SK-N-SH (cell line): ENCODE results near the gene WDR87. TPM values are rescaled to one million over a fixed set of nuclear protein-coding genes. Genes with fewer than 3 reads are reported as not detected.

ENCODE experiments used
- CTCF ChIA-PET: fragments of 300-600, 350-600 bp; formaldehyde crosslinking; extraction: SDS; loops from one replicate; lab custom pipeline; 2021; lab: Yijun Ruan, JAX
- POLR2A ChIA-PET: fragments of 350-600 bp; sonication (Branson Sonifier 250); formaldehyde crosslinking; extraction: SDS; loops from one replicate; lab custom pipeline; 2020; ENCODE audit warnings: antibody characterized with exemption, inconsistent platforms; lab: Yijun Ruan, JAX
- DNase-seq: peaks from one replicate; pipeline ENCODE4 v3.0.0; 2012
- H2AFZ ChIP-seq: fragments of 200-600 bp; sonication (generic); 2 replicates; pipeline ENCODE4 v1.8.1; 2016; ENCODE audit warnings: antibody characterized with exemption, mild to moderate bottlenecking, low read depth
- H3F3A ChIP-seq: fragments of 200-600 bp; sonication (generic); replicated peaks from 2 replicates; pipeline ENCODE3; 2016; ENCODE audit warnings: antibody characterized with exemption, mild to moderate bottlenecking; ENCODE audit not compliant: insufficient read depth
- H3K27ac ChIP-seq, 2 experiments: fragments of 200-500 bp in 1 of 2; fragments of 200-600 bp in 1 of 2; sonication (Bioruptor generic) in 1 of 2; sonication (generic), shearing (Covaris generic) in 1 of 2; 2 replicates each; pipeline versions ENCODE4 v1.5.1 to v1.6.1; 2014 to 2016; ENCODE audit warnings: low read depth in 2 of 2, inconsistent platforms in 1 of 2, low read length in 1 of 2, mild to moderate bottlenecking in 1 of 2, mixed read lengths in 1 of 2
- H3K27me3 ChIP-seq: fragments of 200-600 bp; sonication (generic), shearing (Covaris generic); 2 replicates; pipeline ENCODE4 v1.6.1; 2016; ENCODE audit warnings: mixed run types; ENCODE audit not compliant: insufficient read depth
- H3K36me3 ChIP-seq, 2 experiments: fragments of 200-500 bp in 1 of 2; fragments of 200-600 bp in 1 of 2; sonication (Bioruptor generic) in 1 of 2; sonication (generic) in 1 of 2; replicated peaks in 1 of 2; 2 replicates each; pipeline versions ENCODE3 to v1.5.1; 2014 to 2016; ENCODE audit warnings: low read length in 1 of 2, mild to moderate bottlenecking in 1 of 2; ENCODE audit not compliant: insufficient read depth in 2 of 2, control insufficient read depth in 1 of 2
- H3K4me1 ChIP-seq, 2 experiments: fragments of 200-500 bp in 1 of 2; fragments of 200-600 bp in 1 of 2; sonication (Bioruptor generic) in 1 of 2; sonication (generic), shearing (Covaris generic) in 1 of 2; 2 replicates each; pipeline versions ENCODE4 v1.5.1 to v1.6.1; 2014 to 2016; ENCODE audit warnings: low read depth in 1 of 2, low read length in 1 of 2, mixed run types in 1 of 2; ENCODE audit not compliant: insufficient read depth in 2 of 2, control insufficient read depth in 1 of 2
- H3K4me2 ChIP-seq: fragments of 200-600 bp; sonication (generic), shearing (Covaris generic); 2 replicates; pipeline ENCODE4 v1.6.1; 2017; ENCODE audit warnings: mixed run types
- H3K4me3 ChIP-seq, 2 experiments: fragments of 200-500 bp in 1 of 2; fragments of 200-600 bp in 1 of 2; sonication (Bioruptor generic) in 1 of 2; sonication (generic), shearing (Covaris generic) in 1 of 2; 2 replicates each; pipeline versions ENCODE4 v1.5.1 to v1.8.1; 2014 to 2016; ENCODE audit warnings: low read depth in 2 of 2, inconsistent platforms in 1 of 2, low read length in 1 of 2, mild to moderate bottlenecking in 1 of 2, mixed read lengths in 1 of 2, moderate library complexity in 1 of 2
- H3K79me2 ChIP-seq: fragments of 200-600 bp; sonication (generic); 2 replicates; pipeline ENCODE4 v1.8.1; 2017; ENCODE audit warnings: mild to moderate bottlenecking; ENCODE audit not compliant: insufficient read depth
- H3K9ac ChIP-seq: fragments of 200-600 bp; sonication (generic); 2 replicates; pipeline ENCODE4 v1.6.1; 2017; ENCODE audit warnings: mixed run types
- H3K9me2 ChIP-seq: fragments of 200-600 bp; sonication (generic); 2 replicates; pipeline ENCODE4 v1.6.1; 2017; ENCODE audit warnings: mixed run types
- H3K9me3 ChIP-seq: fragments of 200-600 bp; sonication (generic); 2 replicates; pipeline ENCODE4 v1.6.1; 2017; ENCODE audit warnings: mixed run types, mild to moderate bottlenecking, moderate library complexity
- H4K20me1 ChIP-seq: fragments of 200-600 bp; sonication (generic); 2 replicates; pipeline ENCODE4 v1.6.1; 2017; ENCODE audit warnings: mild to moderate bottlenecking, mixed run types; ENCODE audit not compliant: insufficient read depth
- CTCF ChIP-seq: fragments of 200-600 bp; sonication (generic); IDR thresholded peaks from 2 replicates; pipeline ENCODE4 v1.6.1; 2017; ENCODE audit warnings: antibody characterized with exemption, mild to moderate bottlenecking, moderate library complexity
- ELF1 ChIP-seq: IDR thresholded peaks from 2 replicates; pipeline ENCODE4 v1.4.0; 2012
- EP300 ChIP-seq, 2 experiments: IDR thresholded peaks; 2 replicates each; pipeline versions ENCODE4 v1.4.0 to v1.6.1; 2012; ENCODE audit warnings: borderline replicate concordance in 1 of 2, low read depth in 1 of 2, low read length in 1 of 2
- EZH2phosphoT487 ChIP-seq: fragments of 200-600 bp; sonication (generic); IDR thresholded peaks from 2 replicates; pipeline ENCODE4 v1.6.1; 2017; ENCODE audit warnings: low read depth, mixed run types, mild to moderate bottlenecking, antibody characterized with exemption, moderate library complexity, borderline replicate concordance
- GATA2 ChIP-seq: sonication (generic); formaldehyde crosslinking; IDR thresholded peaks from 2 replicates; pipeline ENCODE4 v1.5.0; 2020; ENCODE audit warnings: mild to moderate bottlenecking, missing genetic modification reagents
- PBX3 ChIP-seq: IDR thresholded peaks from 2 replicates; pipeline ENCODE4; 2012
- RXRA ChIP-seq: IDR thresholded peaks from 2 replicates; pipeline ENCODE4 v1.4.0; 2012; ENCODE audit warnings: low read depth, mild to moderate bottlenecking, borderline replicate concordance
- SMC3 ChIP-seq: IDR thresholded peaks from 2 replicates; pipeline ENCODE4 v1.6.1; 2012; ENCODE audit warnings: low read depth, low read length, improper control_type of control experiment
- TCF12 ChIP-seq: IDR thresholded peaks from 2 replicates; pipeline ENCODE4 v1.4.0; 2012
- TEAD4 ChIP-seq: IDR thresholded peaks from 2 replicates; pipeline ENCODE4 v1.4.0; 2012; ENCODE audit warnings: mild to moderate bottlenecking, borderline replicate concordance; ENCODE audit not compliant: insufficient read depth
- USF1 ChIP-seq: IDR thresholded peaks from 2 replicates; pipeline ENCODE4 v1.4.0; 2012; ENCODE audit warnings: low read depth, borderline replicate concordance
- ZBTB33 ChIP-seq: IDR thresholded peaks from 2 replicates; pipeline ENCODE4 v1.4.0; 2012; ENCODE audit warnings: low read depth, borderline replicate concordance
- WGBS: methylation state at CpG from one replicate; pipeline ENCODE4 v1.1.6; 2017; ENCODE audit warnings: low lambda C conversion rate; 5-methylcytosine and 5-hydroxymethylcytosine counted together
- polyA plus RNA-seq, 3 experiments: library from polyadenylated mRNA; depleted of rRNA; stranded (reverse); fragments of >200 nt; gene quantifications; 2 replicates each; pipeline ENCODE4 v1.2.3, GENCODE V29; 2012

Gene WDR87
- polyA plus RNA-seq, 1 of the 3 experiments (the other 2 are of a cell fraction) = not detected

GRCh38 chr19:37942516-37942902 is 36.1 kb upstream of the WDR87 start:
- Histone ChIP-seq H3K9me3 (no peaks in the 10 kb centered on the region), H3K36me3 (peaks cover 0 to 10% of the 10 kb centered on the region in 2 experiments), H2AFZ (no peak overlapping the region), H3F3A (no peaks in the 10 kb centered on the region), H3K79me2 (peaks cover 91% of the 10 kb centered on the region), H3K4me3 (no peak overlapping the region), H4K20me1 (no peaks in the 10 kb centered on the region), H3K27ac (no peak overlapping the region), H3K4me2 (no peak overlapping the region), H3K9me2 (no peaks in the 10 kb centered on the region), H3K4me1 (no peaks in the 10 kb centered on the region)
- CTCF ChIA-PET = no interaction called here
- no peak for DNase-seq
- TF ChIP-seq SMC3 = no peak
- no peak for TF ChIP-seq EZH2phosphoT487
- TF ChIP-seq EP300 (IDR thresholded peaks at IDR 0.05; ENCODE audit: borderline replicate concordance in 1 of 2, low read depth in 1 of 2, low read length in 1 of 2) = no peak
- TF ChIP-seq USF1 = no peak
- TF ChIP-seq ZBTB33 = no peak
- TF ChIP-seq CTCF = no peak
- no peak for TF ChIP-seq TCF12
- TF ChIP-seq GATA2 (CRISPR knock-in tag) = no peak
- TF ChIP-seq ELF1 = no peak
- TF ChIP-seq TEAD4 = no peak
- no peak for TF ChIP-seq PBX3
- TF ChIP-seq RXRA = no peak
- TF ChIP-seq, all 33 proteins: peak for 0
- POLR2A ChIA-PET = no interaction called here
- 69% methylated on average over 6 of the region's 6 CpGs for WGBS
- no peaks in the 10 kb centered on the region for H3K27me3 ChIP-seq
- no peak overlapping the region for H3K9ac ChIP-seq
